NCI-H1092 (cell line): ENCODE data around the gene CRY1.
A peak's percentile ranks its signal among the peaks of the same experiment; 100 is the strongest.
"Not testable (repeated sequence)": the region's sequence is repeated elsewhere in the genome, so short reads cannot be mapped to it uniquely, and the experiment has no call there.

Experiments
- DNase-seq: peaks from one replicate; lab custom pipeline; 2025; lab: John Stamatoyannopoulos, UW

Gene CRY1

DNA sequence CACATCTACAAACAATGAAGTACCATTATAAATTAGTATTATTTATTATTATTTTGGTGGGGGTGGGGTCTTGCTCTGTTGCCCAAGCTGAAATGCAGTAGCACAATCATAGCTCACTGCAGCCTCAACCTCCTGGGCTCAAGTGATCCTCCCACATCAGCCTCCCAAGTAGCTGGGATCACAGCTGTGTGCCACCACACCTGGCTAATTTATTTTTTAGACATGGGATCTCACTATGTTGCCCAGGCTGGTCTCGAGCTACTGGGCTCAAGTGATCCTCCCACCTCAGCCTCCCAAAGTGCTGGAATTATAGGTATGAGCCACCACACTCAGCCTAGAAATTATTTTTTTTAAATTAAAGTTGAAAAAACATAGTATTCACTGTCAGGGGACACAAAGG is 15.0 kb upstream of the CRY1 start:
- DNase-seq: not testable (repeated sequence)

DNA sequence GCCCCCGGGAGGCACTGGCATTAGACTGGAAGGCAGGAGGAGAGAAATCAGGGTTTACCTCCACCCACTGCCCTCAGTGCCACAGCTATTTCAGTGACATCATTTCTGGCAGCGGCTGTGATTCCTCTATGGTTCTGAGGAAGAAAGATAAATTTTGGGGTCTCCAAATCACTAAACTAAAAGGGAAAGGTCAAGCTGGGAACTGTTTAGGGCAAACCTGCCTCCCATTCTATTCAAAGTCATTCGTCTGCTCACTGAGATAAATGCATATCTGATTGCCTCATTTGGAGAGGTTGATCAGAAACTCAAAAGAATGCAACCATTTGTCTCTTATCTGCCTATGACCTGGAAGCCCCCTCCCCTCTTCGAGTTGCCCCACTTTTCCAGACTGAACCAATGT is 14.0 kb upstream of the CRY1 start:
- DNase-seq: no peak

DNA sequence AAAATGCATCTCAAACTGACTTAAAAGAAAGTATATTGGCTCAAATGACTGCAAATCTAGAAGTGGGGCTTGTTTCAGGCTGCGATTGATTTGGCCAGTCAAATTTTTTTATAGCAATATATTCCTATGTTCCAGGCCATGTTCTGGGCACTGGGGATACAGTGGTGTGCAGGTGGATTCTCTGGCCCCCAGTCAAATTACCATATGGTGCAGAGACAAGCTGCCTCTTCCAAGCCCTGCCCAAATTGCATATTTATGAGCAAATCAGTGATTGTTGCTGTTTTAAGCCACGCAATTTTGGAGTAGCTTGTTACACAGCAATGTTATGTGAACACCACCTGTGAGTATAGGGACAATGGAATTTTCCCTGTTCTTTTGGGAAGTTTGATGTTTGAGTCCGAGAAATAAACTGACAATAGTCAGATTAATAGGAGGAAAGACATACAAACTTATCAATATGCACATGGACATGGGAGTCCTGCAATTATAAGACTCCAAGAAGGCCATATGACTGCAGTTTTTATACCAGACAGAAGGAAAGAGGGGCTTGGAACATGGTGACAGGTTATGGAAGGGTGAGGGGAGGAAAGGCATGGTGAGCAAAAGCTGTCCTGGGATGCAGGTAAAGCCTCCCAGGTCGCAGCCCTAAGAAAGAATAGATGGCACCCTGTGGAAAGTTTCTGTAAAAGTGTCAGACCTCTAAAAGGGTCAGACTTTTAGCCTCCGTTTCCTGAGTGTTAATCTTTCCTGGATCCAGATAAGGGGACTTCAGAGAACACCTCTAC is 13.1 kb upstream of the CRY1 start:
- DNase-seq: no peak

DNA sequence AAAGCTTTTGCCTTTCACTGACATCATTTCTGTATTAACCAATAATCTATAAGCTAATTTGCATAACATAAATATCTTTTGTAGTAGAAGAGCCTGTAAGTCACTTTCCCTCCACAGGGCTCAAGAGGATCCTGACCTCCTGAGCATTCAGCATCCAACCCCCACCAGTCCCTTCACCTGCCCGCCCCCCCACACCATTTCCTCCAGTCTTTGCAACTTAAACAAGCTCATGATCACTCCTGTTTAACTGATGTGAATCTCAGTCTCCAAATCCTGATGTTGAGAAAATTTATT is 12.0 kb upstream of the CRY1 start:
- DNase-seq: no peak

DNA sequence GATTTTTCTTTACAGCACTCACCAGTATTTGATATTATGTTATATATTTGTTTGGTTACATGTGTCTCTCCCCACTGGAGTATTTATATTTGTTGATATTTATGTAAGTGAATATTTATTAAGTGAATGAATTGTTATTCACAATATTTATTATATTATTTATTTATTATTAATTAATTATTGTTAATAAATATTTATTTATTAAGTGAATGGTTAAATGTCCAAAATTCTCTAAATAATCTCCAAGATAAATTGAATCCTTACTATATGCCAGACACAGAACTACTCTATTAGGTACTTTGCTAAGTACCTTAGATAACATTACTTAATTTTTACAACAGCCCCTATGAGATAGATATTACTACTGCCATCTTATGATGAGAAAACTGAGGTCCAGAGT is 10.2 kb upstream of the CRY1 start:
- DNase-seq: no peak

DNA sequence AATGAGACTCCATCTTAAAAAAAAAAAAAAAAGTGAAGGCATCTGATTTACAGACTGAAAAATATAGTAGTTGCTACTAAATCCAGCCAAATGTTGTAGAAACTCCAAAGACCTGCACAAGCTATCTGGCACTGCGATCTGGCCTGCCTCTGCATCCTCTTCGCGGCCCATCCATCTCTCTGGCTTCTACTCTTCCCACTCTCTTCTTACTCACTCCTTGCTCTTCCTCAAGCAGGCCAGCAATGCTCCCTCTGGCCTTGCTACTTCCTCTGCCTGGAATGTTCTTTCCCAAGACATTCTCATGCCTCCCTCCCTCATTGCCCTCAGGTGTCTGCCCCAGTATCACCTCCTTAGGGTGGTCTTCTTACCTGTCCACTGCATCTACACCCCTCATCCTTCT is 9.7 kb upstream of the CRY1 start:
- DNase-seq: no peak

DNA sequence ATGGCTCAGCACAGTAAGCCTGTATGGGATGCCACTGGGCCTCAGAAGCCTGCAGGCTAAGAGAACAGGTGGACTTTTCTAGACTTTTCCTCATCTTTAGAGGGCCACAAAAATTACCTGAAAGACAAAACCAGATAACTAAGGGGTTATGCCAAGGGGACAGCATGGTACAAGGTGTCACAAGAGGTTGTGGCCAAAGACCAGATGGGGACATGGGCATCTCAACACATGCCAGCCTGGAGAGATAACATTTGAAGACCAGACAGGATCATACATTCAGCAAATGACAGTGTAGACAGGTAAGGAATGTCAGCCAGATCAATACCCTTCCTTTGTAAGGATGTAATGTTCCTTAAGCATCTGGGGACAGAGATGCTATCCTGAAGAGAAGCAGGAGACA is 8.9 kb upstream of the CRY1 start:
- no peak for DNase-seq

DNA sequence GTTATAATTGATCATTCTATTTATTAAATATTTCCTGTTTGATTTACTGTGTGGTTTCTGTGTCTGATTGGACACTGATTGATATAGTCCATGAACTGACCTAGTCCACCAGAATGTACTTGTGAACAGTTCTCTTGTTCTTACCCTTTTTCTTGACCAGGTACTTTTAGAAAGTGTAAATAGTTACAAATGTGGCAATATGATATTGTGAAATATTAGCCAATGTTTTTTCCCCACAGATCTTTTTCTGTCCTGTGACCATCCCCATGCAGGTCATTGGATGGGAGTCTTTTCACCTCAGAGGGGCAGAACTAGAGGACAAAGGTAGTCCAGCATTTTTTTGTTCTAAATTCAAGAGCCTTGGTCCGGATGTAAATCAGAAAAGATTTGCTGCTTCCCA is 8.3 kb upstream of the CRY1 start:
- no peak for DNase-seq

DNA sequence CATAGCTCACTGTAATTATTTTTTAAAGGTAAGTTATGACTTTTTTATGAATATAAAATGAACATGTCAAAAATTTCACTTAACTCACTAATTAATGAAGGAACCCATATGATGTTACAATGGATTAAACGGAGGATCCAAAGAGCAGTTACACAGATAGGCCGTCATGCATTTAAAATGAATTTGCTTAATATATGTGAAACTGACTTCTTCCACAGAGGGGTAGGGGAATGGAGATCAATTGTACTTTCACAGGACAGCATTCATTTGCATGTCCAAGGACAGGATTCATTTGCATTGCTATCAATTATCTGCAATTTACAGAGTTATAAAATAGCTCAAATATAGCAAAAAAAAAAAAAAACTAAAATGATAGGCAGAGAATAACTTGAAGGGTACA is 6.6 kb upstream of the CRY1 start:
- DNase-seq: no peak

DNA sequence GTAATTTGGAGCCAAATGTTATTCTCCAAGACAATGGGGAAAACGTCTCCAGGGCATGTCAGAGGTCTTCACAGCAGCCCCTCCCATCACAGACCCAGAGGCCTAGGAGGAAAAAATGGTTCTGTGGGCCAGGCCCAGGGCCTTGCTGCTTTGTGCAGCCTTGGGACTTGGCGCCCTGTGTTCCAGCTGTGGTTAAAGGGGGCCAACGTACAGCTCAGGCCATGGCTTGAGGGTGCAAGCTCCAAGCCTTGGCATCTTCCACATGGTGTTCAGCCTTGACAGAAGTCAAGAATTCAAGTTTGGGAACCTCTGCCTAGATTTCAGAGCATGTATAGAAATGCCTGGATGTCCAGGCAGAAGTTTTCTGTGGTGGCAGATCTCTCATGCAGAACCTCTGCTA is 3.2 kb upstream of the CRY1 start:
- DNase-seq: no peak

DNA sequence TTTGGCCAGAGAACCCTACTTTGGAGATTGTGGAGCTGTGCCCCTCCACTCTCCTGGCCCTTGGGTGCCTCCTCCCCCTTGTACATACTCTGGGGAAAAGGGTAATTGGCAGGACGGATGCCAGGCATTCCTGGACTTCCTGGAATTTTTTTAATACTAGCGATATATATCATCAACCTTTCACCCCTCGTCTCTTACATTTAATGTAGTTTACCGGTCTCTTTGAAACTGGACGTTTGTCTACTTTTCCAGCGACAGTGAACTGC is 767 bp upstream of the CRY1 start:
- DNase-seq: no peak

DNA sequence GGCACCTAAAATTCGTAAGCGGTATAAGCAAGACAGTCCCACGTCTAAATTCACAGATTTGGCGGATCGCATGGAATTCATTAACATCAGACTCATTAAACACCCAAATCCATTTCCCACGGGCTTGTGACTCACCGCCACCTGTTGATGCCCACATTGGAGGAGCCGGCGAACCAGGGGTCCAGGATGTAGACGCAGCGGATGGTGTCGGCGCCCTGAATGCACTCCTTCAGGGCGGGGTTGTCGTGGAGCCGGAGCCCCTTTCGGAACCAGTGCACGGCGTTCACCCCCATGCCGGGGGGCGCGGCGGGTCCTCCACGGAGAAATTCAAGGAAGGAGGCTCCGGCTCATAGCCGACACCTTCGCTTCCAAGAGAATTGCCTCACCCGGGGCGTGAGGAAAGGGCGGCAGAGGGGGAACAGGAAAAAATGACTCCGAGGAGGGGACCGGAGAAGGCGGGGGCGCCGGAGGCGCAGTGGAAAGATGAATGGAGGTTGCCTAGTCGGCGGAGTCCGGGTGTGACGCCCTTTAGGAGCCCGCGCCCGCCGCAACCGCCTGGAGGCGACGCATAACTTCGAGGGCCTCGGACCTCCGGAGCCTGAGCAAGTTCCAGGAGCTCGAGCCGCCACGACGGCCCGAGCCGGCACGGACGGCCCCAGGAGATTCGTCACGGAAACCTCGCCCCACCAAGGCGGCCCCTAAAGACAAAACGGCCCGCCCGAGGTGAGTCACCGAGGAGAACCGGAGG is 506 bp downstream of the CRY1 start:
- no peak for DNase-seq

DNA sequence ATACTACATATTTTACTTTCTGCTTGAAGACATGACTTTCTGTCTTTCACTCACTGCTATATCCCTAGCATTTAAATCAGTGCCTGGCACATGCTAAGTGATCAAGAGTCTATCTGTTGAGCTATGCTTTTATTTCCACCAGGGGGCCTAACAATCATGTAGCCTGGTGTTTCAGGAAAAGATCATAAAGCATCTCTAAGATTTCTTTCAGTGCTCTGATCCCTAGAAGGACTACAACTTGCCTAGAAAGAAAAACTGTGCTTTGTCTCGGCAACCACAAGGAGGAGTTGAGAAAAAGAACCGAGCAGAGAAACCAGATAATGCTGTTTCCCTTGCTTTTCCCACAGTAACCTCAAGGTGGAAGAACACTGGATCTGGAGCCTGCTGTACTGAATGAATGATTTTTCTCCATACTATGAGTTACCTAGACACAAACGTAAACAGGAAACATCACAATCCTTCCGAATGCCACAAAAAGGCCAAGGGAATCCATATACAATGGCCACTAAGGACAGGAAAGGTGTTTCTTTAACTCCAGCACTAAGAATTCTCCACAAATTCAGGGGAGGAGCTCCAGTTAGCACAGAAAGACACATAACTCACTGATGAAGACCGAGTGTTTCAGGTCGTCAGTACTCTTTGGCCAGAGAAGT is 1.2 kb downstream of the CRY1 start:
- DNase-seq: peak; percentile 53

DNA sequence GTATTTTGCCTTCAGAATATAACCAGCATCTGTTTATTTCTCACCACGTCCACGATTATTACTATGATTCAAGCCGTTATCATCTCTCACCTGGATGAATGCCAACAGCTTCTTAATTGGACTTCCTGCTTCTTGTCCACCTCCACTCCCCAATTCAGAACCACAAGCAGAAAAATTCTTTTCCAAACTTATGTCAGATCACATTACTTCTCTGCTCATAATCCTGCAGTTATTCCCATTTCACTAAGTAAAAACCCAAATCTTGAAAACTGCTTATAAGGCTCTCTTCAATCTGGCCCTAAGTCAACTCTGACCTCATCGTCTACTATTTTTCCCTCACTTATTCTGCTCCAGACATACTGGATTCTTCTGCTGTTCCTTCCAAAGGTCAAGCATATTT is 2.0 kb downstream of the CRY1 start:
- DNase-seq: no peak

DNA sequence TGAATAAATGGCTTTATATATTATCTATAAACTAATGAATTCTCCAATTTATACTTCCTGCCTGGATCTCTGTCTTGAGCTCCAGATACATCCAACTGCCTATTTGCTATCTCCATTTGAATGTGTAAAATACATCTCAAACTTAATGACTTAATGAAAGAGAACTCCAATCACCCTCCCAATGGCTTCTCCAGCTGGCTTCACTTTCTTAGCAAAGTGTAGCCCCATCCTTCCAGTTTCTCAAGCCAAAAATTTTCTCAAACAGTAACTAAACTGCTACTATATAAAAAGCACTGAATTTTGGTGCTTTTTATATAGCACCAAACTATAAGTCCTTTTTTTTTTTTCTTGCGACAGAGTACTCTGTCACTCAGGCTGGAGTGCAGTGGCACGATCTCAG is 2.6 kb downstream of the CRY1 start:
- no peak for DNase-seq

DNA sequence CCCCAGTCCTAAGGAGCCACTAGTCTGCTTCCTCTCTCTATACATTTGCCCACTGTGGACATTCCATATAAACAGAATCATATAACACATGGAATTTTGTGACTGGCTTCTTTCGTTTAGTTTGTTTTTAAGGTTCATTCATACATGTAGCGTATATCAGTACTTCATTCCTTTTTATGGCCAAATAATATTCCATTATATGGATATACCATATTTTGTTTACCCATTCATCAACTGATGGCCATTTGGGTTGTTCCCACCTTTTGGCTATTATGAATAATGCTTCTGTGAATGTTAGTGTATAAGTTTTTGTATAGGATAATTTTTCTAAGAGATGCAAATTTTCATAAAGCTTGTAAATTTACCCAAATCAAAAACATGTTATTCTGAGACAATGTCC is 4.4 kb downstream of the CRY1 start:
- DNase-seq: no peak

DNA sequence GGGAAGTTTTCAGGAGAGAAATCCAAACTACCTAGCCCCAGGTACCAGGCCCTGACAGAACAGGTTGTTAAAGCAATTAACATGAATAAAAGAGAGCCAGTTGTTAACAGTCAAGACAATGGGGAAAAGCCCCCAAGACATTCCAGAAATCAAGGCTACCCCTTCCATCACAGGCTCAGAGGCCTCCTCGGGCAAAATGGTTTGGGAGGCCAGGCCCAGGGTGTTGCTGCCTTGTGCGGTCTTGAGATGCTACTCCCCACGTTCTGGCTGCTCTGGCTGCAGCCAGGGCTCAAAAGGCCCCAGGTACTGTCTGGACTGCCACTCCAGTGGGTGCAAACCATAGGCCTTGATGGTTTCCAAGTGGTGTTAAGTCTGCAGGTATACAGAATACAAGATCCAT is 7.0 kb downstream of the CRY1 start:
- DNase-seq: no peak

DNA sequence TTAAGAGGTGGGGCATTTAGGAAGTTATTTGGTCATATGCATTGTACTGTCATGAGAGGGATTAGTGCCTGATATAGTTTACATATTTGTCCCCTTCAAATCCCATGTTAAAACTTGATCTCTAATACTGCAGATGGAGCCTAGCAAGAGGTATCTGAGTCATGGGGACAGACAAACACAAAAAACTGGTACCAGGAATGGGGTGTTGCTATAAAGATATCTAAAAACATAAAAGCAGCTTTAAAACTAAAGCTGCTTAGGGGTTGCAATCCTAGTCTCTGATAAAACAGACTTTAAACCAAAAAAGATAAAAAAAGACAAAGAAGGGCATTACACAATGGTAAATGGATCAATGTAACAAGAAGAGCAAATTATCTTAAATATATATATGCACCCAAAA is 11.6 kb downstream of the CRY1 start:
- DNase-seq: no peak

DNA sequence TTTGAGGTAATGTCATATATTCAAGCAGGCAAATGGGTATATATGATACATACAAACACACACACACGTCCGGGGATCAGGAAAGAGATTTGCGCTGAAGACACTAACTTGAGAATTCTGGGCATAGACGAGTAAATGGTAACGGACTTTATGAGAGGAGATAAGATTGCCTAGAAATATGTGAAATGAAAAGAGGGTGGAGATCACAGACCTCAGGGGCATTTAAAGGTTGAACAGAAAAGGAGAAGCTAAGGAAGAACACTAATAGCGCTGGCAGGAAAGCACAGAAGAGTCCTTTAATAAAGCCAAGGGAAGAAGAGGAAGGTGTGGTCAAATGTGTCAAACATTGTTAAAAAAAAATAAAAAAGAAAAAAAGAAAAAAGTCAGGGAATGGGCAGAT is 13.1 kb downstream of the CRY1 start:
- no peak for DNase-seq

DNA sequence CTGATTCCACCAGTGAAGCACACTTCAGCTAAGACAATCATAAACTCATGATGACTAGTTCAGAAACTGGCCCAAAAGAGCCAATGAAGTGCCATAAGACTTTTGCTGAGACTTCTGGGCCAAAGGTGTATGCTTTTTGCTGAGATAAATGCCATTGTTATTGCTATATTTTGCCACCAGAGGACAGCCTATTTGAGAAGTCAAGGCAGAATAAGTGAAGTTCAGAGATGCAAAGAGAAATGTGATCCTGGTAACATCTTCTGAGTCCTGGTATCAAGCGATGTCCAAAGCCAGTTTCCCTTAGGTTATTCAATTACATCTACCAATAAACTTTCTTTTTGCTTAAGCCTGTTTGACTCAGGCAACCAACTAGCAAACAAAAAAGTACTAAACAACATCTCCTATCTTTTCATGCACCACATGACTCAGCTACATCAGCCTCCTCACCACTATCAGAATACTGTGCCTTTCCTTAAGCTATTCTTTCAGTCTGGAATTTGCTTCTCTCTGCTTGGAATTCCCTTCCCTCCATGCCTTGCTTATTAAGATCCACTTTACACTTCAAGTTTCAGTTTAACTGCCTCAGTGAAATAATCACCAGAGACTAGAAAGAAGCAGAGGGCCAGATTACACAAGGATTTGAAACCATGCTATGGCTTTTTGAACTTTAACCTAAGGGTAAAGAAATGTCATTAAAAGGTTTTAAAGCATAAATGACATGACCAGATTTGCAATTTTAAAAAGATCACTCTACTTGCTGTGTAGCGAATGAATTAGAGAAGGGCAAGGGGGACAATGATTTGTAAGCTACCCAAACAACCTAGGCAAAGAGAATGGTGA is 14.0 kb downstream of the CRY1 start:
- no peak for DNase-seq

DNA sequence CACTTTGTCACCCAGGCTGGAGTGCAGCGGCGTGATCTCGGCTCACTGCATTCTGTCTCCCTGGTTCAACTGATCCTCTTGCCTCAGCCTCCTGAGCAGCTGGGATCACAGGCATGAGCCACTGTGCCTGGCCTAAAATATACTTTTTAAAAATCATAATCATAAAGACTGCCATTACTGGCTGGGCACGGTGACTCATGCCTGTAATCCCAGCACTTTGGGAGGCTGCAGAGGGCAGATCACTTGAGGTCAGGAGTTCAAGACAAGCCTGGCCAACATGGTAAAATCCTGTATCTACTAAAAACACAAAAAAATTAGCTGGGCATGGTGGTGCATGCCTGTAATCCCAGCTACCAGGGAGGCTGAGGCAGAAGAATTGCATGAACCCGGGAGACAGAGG is 20.1 kb downstream of the CRY1 start:
- not testable (repeated sequence) for DNase-seq

DNA sequence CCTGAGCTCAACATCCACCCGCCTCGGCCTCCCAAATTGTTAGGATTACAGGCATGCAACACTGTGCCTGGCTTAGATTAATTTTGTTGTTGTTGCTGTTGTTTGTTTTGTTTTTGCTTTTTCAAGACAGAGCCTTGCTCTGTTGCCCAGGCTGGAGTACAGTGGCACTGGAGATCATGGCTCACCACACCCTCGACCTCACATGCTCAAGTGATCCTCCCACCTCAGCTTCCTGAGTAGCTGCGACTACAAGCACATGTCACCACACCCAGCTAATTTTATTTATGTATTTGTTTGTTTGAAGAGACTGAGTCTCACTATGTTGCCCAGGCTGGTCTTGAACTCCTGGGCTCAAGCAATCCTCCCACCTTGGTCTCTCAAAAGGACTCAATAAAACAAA is 26.7 kb downstream of the CRY1 start:
- DNase-seq: no peak

DNA sequence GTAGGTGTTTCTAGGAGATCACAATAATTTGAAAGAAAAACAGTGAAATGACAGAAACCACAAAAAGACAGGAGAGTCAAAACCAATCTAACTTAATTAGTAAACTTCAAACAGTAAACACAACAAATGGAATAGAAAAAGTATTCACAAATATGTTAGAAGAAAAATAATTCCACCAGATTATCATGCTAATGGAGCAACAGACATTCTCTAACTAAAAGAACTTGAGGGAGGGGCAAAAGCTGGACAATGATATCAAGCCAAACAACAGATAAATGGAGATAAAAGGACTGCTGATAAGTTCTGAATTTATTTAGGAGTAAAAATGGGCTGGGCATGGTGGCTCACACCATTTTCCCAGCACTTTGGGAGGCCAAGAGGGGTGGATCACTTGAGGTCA is 28.7 kb downstream of the CRY1 start:
- DNase-seq: no peak
